GM23338 (cell line): ENCODE results near the gene SLC6A11. TPM values are rescaled to one million over a fixed set of nuclear protein-coding genes. Genes with fewer than 3 reads are reported as not detected.

Experiments used
- ATAC-seq: fragments of 200-7000 bp; cut with Tn5 transposase; 3 replicates; pipeline ENCODE4 v1.9.1; 2020
- DNase-seq: peaks from one replicate; pipeline ENCODE4 v3.0.0-alpha.2; 2015; ENCODE audit warnings: low spot score
- H2AFZ ChIP-seq: fragments of 200-600 bp; sonication (generic); 2 replicates; pipeline ENCODE4 v1.8.0; 2016; ENCODE audit warnings: antibody characterized with exemption, mild to moderate bottlenecking, moderate library complexity
- H3F3A ChIP-seq: fragments of 200-600 bp; sonication (generic); replicated peaks from 2 replicates; pipeline ENCODE4 v1.8.0; 2017; ENCODE audit warnings: antibody characterized with exemption, mixed run types, low read depth
- H3K27ac ChIP-seq: fragments of 200-600 bp; sonication (generic); 2 replicates; pipeline ENCODE4 v1.6.1; 2016; ENCODE audit warnings: low read depth
- H3K27me3 ChIP-seq: fragments of 200-600 bp; sonication (generic); 2 replicates; pipeline ENCODE4 v1.8.0; 2016; ENCODE audit warnings: mild to moderate bottlenecking, mixed run types, moderate library complexity; ENCODE audit not compliant: insufficient read depth
- H3K36me3 ChIP-seq: fragments of 200-600 bp; sonication (generic); 2 replicates; pipeline ENCODE4 v1.8.0; 2016; ENCODE audit warnings: mild to moderate bottlenecking; ENCODE audit not compliant: insufficient read depth
- H3K4me1 ChIP-seq: fragments of 200-600 bp; sonication (generic); 2 replicates; pipeline ENCODE4 v1.8.0; 2016; ENCODE audit warnings: mild to moderate bottlenecking, moderate library complexity; ENCODE audit not compliant: insufficient read depth
- H3K4me2 ChIP-seq: fragments of 200-600 bp; sonication (generic); 2 replicates; pipeline ENCODE4 v1.7.1; 2017; ENCODE audit warnings: mixed run types
- H3K4me3 ChIP-seq: fragments of 200-600 bp; sonication (generic); 2 replicates; pipeline ENCODE4 v1.6.1; 2016; ENCODE audit warnings: mixed run types
- H3K79me2 ChIP-seq: fragments of 200-600 bp; sonication (generic); replicated peaks from 2 replicates; pipeline ENCODE4 v1.8.0; 2017; ENCODE audit warnings: mild to moderate bottlenecking; ENCODE audit not compliant: insufficient read depth
- H3K9me2 ChIP-seq: fragments of 200-600 bp; sonication (generic); 2 replicates; pipeline ENCODE4 v1.8.0; 2017; ENCODE audit not compliant: insufficient read depth
- H4K20me1 ChIP-seq: fragments of 200-600 bp; sonication (generic); replicated peaks from 2 replicates; pipeline ENCODE4 v1.8.0; 2017; ENCODE audit warnings: mild to moderate bottlenecking; ENCODE audit not compliant: insufficient read depth
- H3K27ac Mint-ChIP-seq: 2 replicates; pipeline ENCODE4 v1.8.0; 2020; ENCODE audit warnings: inconsistent platforms, mild to moderate bottlenecking, moderate library complexity, mixed read lengths
- H3K27me3 Mint-ChIP-seq: 3 replicates; pipeline ENCODE4 v1.8.0; 2022; ENCODE audit warnings: low read depth, mild to moderate bottlenecking, moderate library complexity, mixed read lengths, inconsistent platforms; ENCODE audit not compliant: insufficient read depth, poor library complexity
- H3K36me3 Mint-ChIP-seq: 3 replicates; pipeline ENCODE4 v1.8.0; 2021; ENCODE audit warnings: low read depth, mild to moderate bottlenecking, inconsistent platforms, moderate library complexity, mixed read lengths
- H3K4me1 Mint-ChIP-seq: 3 replicates; pipeline ENCODE4 v1.8.0; 2020; ENCODE audit warnings: mild to moderate bottlenecking, inconsistent platforms, mixed read lengths
- H3K4me3 Mint-ChIP-seq: 3 replicates; pipeline ENCODE4 v1.8.0; 2021; ENCODE audit warnings: moderate library complexity, mild to moderate bottlenecking, inconsistent platforms, mixed read lengths
- H3K9me3 Mint-ChIP-seq: 3 replicates; pipeline ENCODE4 v1.8.0; 2020; ENCODE audit warnings: moderate library complexity, mild to moderate bottlenecking, inconsistent platforms, mixed read lengths
- EZH2 ChIP-seq: fragments of 200-600 bp; sonication (generic); IDR thresholded peaks from one replicate; pipeline ENCODE4 v1.8.0; 2017; ENCODE audit warnings: antibody characterized with exemption, mild to moderate bottlenecking, low read depth; ENCODE audit not compliant: unreplicated experiment
- NANOG ChIP-seq: IDR thresholded peaks from 2 replicates; pipeline ENCODE4 v1.6.1; 2016; ENCODE audit warnings: antibody characterized with exemption, borderline replicate concordance
- POLR2AphosphoS5 ChIP-seq: IDR thresholded peaks from 2 replicates; pipeline ENCODE4 v1.6.1; 2016; ENCODE audit warnings: antibody characterized with exemption, low read depth
- ZNF462 ChIP-seq: fragments of 250-450 bp; sonication (Bioruptor Pico); IDR thresholded peaks from 2 replicates; pipeline ENCODE4 v1.5.0; 2020; ENCODE audit warnings: mild to moderate bottlenecking, moderate library complexity
- polyA plus RNA-seq: library from polyadenylated mRNA; unstranded; fragments of >200 nt; fragmentation: Nextera tagmentation; extraction: Ambion mirVana; gene quantifications from 2 replicates; pipeline ENCODE4 v1.2.1, GENCODE V29; 2016
- total RNA-seq: library from RNA; depleted of rRNA; stranded (reverse); fragments of >200 nt; shearing (Covaris generic); gene quantifications from 2 replicates; pipeline ENCODE4 v1.2.3, GENCODE V29; 2014
- TF ChIP-seq, protein P1 (sequence below): IDR thresholded peaks from 2 replicates; pipeline ENCODE4 v1.6.1; 2016; ENCODE audit warnings: antibody characterized with exemption

Gene SLC6A11
- total and polyA plus RNA-seq, 2 experiments from 2014 or later = 0.47 to 1.1 TPM

DNA sequence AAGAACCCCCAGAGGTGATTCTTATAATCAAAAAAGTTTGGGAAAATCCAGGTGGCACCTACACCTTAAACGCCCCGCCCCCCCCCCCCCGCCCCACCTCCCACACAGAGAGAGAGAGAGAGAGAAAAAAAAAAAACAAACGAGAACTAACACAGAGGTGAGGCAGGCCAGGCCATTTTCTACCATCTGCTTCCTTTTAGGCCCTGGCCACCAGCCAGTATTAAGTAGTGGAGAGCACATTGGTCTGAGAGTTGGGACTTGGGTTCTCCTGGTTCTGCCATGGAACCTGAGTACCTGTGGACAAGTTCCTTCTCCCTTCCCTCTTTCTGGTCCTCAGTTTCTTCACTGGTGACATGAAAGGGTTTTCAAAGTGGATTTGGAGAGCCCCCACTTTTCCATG, 60.6 kb downstream of the SLC6A11 start (continued):
- TF ChIP-seq ZNF462 (CRISPR knock-in tag) = no peak

DNA sequence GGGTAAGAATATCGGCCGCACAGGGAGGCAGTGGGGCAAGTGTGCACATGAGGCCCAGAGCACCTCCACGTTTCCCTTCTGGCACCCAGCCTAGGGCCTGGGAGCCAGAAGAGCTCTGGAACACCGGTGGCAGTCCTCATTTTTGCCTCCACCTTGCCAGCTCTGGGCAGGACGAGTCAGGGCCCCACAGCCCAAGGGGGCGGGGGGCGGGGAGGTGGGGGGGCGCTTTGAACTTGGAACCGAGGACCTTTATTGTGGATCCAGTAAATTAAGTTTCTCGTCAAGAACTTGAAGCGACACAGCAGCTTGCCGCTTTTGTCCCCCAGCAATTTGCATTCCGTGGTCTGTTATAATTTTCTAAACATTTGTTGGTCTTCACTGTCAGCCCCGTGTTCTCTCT, 66.8 kb downstream of the SLC6A11 start:
- H3K4me1 Mint-ChIP-seq = no peaks in the 10 kb centered on the region; the same call in 2 of the 3 replicates

More for the DNA sequence above, 66.8 kb downstream of the SLC6A11 start:
- no peak overlapping the region for H3K27ac ChIP-seq
- no peaks in the 10 kb centered on the region for H3K79me2 ChIP-seq
- H3K9me2 ChIP-seq = no peaks in the 10 kb centered on the region
- Mint-ChIP-seq H3K36me3 (no peaks in the 10 kb centered on the region), H3K27me3 (peaks cover 26% of the 10 kb centered on the region), H3K4me3 (no peak overlapping the region), H3K27ac (no peak overlapping the region), H3K9me3 (no peaks in the 10 kb centered on the region)
- no peaks in the 10 kb centered on the region for H4K20me1 ChIP-seq
- no peaks in the 10 kb centered on the region for H3K4me1 ChIP-seq
- no peak overlapping the region for H2AFZ ChIP-seq
- H3K27me3 ChIP-seq = peaks cover 4% of the 10 kb centered on the region; the same call in 1 of the 2 replicates
- H3K4me2 ChIP-seq = no peak overlapping the region
- no peak overlapping the region for H3K4me3 ChIP-seq
- TF ChIP-seq NANOG (no peak), POLR2AphosphoS5 (no peak), EZH2 (no peak), ZNF462 (CRISPR knock-in tag) (no peak)
- TF ChIP-seq, protein P1, sequence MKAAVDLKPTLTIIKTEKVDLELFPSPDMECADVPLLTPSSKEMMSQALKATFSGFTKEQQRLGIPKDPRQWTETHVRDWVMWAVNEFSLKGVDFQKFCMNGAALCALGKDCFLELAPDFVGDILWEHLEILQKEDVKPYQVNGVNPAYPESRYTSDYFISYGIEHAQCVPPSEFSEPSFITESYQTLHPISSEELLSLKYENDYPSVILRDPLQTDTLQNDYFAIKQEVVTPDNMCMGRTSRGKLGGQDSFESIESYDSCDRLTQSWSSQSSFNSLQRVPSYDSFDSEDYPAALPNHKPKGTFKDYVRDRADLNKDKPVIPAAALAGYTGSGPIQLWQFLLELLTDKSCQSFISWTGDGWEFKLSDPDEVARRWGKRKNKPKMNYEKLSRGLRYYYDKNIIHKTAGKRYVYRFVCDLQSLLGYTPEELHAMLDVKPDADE = no peak
- no peaks in the 10 kb centered on the region for H3K36me3 ChIP-seq
- no peaks in the 10 kb centered on the region for H3F3A ChIP-seq
- DNase-seq = no peak
- ATAC-seq = no peak
